MM.1S (cell line): ENCODE data around the gene CASS4.

Experiments
- DNase-seq: peaks from one replicate; pipeline ENCODE4 v3.0.0-alpha.2; 2015
- H2AFZ ChIP-seq: fragments of 300-600 bp; sonication (generic); 2 replicates; pipeline ENCODE4 v1.6.0; 2016; ENCODE audit warnings: antibody characterized with exemption, low read length
- H3F3A ChIP-seq: fragments of 300-600 bp; sonication (generic); 2 replicates; pipeline ENCODE4 v1.6.1; 2016; ENCODE audit warnings: mild to moderate bottlenecking, antibody characterized with exemption, low read length, moderate library complexity, mixed read lengths; ENCODE audit not compliant: insufficient read depth
- H3K27ac ChIP-seq: fragments of 300-600 bp; sonication (generic); 2 replicates; pipeline ENCODE4 v1.5.1; 2016; ENCODE audit warnings: mild to moderate bottlenecking, low read length
- H3K27me3 ChIP-seq: fragments of 300-600 bp; sonication (generic); replicated peaks from 2 replicates; pipeline ENCODE4 v1.6.0; 2016; ENCODE audit warnings: low read length; ENCODE audit not compliant: insufficient read depth
- H3K36me3 ChIP-seq: fragments of 300-600 bp; sonication (generic); replicated peaks from 2 replicates; pipeline ENCODE4 v1.6.1; 2016; ENCODE audit warnings: mild to moderate bottlenecking, low read length, mixed read lengths; ENCODE audit not compliant: insufficient read depth
- H3K4me1 ChIP-seq: fragments of 300-600 bp; sonication (generic); 2 replicates; pipeline ENCODE4 v1.6.1; 2016; ENCODE audit warnings: low read length, mixed read lengths
- H3K4me2 ChIP-seq: fragments of 300-600 bp; sonication (generic); 2 replicates; pipeline ENCODE4 v1.6.0; 2016; ENCODE audit warnings: low read depth, low read length
- H3K4me3 ChIP-seq: fragments of 300-600 bp; sonication (generic); 2 replicates; pipeline ENCODE4 v1.5.1; 2016; ENCODE audit warnings: low read length, mixed read lengths
- H3K79me2 ChIP-seq: fragments of 300-600 bp; sonication (generic); 2 replicates; pipeline ENCODE4 v1.6.1; 2016; ENCODE audit warnings: mixed run types, low read length, mixed read lengths
- H3K9ac ChIP-seq: fragments of 300-600 bp; sonication (generic); 2 replicates; pipeline ENCODE4 v1.6.1; 2016; ENCODE audit warnings: low read length, mixed read lengths
- H3K9me2 ChIP-seq: fragments of 300-600 bp; sonication (generic); replicated peaks from 2 replicates; pipeline ENCODE4 v1.6.1; 2016; ENCODE audit warnings: mild to moderate bottlenecking, low read length, mixed read lengths; ENCODE audit not compliant: insufficient read depth
- H3K9me3 ChIP-seq: fragments of 300-600 bp; sonication (generic); replicated peaks from 2 replicates; pipeline ENCODE4 v1.6.1; 2016; ENCODE audit warnings: mild to moderate bottlenecking, low read length, mixed read lengths; ENCODE audit not compliant: insufficient read depth
- H4K20me1 ChIP-seq: fragments of 300-600 bp; sonication (generic); 2 replicates; pipeline ENCODE4 v1.6.1; 2016; ENCODE audit warnings: mild to moderate bottlenecking, low read length, moderate library complexity, mixed read lengths; ENCODE audit not compliant: insufficient read depth
- EZH2 ChIP-seq: fragments of 300-600 bp; sonication (generic); optimal IDR thresholded peaks from 2 replicates; pipeline ENCODE3; 2017; ENCODE audit warnings: low read depth, mild to moderate bottlenecking, antibody characterized with exemption, low read length, mixed read lengths
- EZH2phosphoT487 ChIP-seq: fragments of 300-600 bp; sonication (generic); IDR thresholded peaks from 2 replicates; pipeline ENCODE4 v1.6.1; 2018; ENCODE audit warnings: antibody characterized with exemption, low read length
- TF ChIP-seq, protein P1 (sequence below): fragments of 300-600 bp; sonication (generic); IDR thresholded peaks from 2 replicates; pipeline ENCODE4 v1.5.1; 2016; ENCODE audit warnings: antibody characterized with exemption, low read length, mixed read lengths

CASS4 gene

DNA sequence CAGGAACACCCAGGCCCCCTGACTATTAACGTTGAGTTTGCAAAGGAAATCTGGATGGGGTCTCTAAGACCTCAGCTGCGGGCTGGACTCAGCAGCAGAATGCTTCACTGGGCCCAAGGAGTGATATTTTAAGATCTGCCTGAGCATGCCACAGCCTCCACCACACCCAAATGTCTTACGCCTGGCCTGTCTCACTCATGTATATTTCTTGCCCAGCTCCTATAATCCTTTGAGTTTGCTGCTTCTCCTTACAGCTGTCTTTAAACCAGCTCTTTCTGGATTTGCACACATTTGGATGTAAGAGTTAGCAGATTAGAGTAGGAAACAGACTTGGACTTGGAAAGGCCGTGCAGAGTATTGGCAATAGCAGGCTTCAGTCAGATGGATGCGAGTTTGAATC, 16.4 kb downstream of the CASS4 start:
- Histone ChIP-seq H3K4me1 (no peaks in the 10 kb centered on the region), H2AFZ (no peak overlapping the region), H3K9me3 (no peaks in the 10 kb centered on the region), H3K9me2 (no peaks in the 10 kb centered on the region), H4K20me1 (no peaks in the 10 kb centered on the region), H3K9ac (no peak overlapping the region), H3K27me3 (no peaks in the 10 kb centered on the region), H3K36me3 (no peaks in the 10 kb centered on the region), H3K4me3 (no peak overlapping the region), H3F3A (no peaks in the 10 kb centered on the region), H3K27ac (no peak overlapping the region), H3K79me2 (no peaks in the 10 kb centered on the region), H3K4me2 (no peak overlapping the region)
- DNase-seq = no peak
- no peak for TF ChIP-seq EZH2phosphoT487
- TF ChIP-seq, protein P1, sequence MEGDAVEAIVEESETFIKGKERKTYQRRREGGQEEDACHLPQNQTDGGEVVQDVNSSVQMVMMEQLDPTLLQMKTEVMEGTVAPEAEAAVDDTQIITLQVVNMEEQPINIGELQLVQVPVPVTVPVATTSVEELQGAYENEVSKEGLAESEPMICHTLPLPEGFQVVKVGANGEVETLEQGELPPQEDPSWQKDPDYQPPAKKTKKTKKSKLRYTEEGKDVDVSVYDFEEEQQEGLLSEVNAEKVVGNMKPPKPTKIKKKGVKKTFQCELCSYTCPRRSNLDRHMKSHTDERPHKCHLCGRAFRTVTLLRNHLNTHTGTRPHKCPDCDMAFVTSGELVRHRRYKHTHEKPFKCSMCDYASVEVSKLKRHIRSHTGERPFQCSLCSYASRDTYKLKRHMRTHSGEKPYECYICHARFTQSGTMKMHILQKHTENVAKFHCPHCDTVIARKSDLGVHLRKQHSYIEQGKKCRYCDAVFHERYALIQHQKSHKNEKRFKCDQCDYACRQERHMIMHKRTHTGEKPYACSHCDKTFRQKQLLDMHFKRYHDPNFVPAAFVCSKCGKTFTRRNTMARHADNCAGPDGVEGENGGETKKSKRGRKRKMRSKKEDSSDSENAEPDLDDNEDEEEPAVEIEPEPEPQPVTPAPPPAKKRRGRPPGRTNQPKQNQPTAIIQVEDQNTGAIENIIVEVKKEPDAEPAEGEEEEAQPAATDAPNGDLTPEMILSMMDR = no peak
- no peak for TF ChIP-seq EZH2

DNA sequence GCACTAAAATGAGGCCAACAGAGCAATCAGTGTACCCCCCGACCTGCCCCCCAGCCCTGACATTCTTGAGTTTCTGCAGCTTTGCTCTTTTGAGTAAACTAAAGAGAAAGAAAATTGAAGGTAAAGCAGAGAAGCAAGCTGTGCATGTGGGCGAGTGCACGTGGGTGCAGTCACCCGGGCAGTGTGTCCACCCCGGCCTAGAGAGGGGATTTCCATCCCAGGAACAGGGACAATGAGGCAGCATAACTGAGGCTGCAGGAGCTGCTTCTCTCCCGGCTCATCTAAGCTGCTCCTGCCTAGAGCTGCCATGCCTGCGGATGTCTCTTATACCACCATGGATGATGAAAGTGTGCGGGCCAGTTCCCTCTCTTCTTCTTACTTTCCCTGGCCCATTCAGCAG, 16.8 kb downstream of the CASS4 start:
- H4K20me1 ChIP-seq = no peaks in the 10 kb centered on the region
- no peaks in the 10 kb centered on the region for H3K79me2 ChIP-seq
- H3K9ac ChIP-seq = no peak overlapping the region
- H3F3A ChIP-seq = no peaks in the 10 kb centered on the region
- no peak overlapping the region for H3K4me3 ChIP-seq
- no peak overlapping the region for H3K27ac ChIP-seq
- no peak overlapping the region for H2AFZ ChIP-seq
- DNase-seq = no peak
- H3K9me2 ChIP-seq = no peaks in the 10 kb centered on the region
- no peaks in the 10 kb centered on the region for H3K36me3 ChIP-seq
- H3K4me2 ChIP-seq = no peak overlapping the region
- H3K4me1 ChIP-seq = no peaks in the 10 kb centered on the region
- TF ChIP-seq, protein P1 = no peak
- TF ChIP-seq EZH2 (no peak), EZH2phosphoT487 (no peak)
- H3K27me3 ChIP-seq = no peaks in the 10 kb centered on the region
- H3K9me3 ChIP-seq = no peaks in the 10 kb centered on the region

DNA sequence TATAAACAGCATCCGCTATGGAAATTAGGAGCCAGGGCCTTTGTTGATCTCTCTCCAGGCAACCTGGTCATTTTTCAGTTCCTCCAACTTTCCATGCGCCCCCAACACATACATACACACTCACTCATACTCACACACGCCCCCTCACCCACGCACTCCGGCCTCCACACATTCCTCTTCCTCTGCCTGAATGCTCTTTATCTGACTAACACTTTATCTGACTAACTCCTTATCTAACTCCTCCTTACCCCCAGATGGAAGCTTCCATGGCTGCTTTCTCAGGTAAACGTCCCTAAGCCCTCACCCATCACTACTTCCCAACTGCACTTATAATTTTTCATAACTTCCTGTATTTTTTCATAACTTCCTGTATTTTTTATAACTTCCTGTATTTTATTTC, 17.4 kb downstream of the CASS4 start:
- TF ChIP-seq, protein P1 = no peak
- TF ChIP-seq EZH2 = no peak
- TF ChIP-seq EZH2phosphoT487 = no peak
- H3K9me2 ChIP-seq = no peaks in the 10 kb centered on the region
- H3K27me3 ChIP-seq = no peaks in the 10 kb centered on the region
- no peak overlapping the region for H3K9ac ChIP-seq
- no peak overlapping the region for H3K4me3 ChIP-seq
- H3K4me1 ChIP-seq = no peaks in the 10 kb centered on the region
- H3K9me3 ChIP-seq = no peaks in the 10 kb centered on the region
- no peaks in the 10 kb centered on the region for H4K20me1 ChIP-seq
- DNase-seq = no peak
- no peaks in the 10 kb centered on the region for H3F3A ChIP-seq
- no peaks in the 10 kb centered on the region for H3K36me3 ChIP-seq
- no peak overlapping the region for H3K27ac ChIP-seq
- H3K79me2 ChIP-seq = no peaks in the 10 kb centered on the region
- H2AFZ ChIP-seq = no peak overlapping the region
- H3K4me2 ChIP-seq = no peak overlapping the region
